ENCODE results near the gene ADAMTS9. TPM values are rescaled to one million over a fixed set of nuclear protein-coding genes. Genes with fewer than 3 reads are reported as not detected.

Gene ADAMTS9
- total RNA-seq, 1 donor from 2014 or later = 19.9 TPM

DNA sequence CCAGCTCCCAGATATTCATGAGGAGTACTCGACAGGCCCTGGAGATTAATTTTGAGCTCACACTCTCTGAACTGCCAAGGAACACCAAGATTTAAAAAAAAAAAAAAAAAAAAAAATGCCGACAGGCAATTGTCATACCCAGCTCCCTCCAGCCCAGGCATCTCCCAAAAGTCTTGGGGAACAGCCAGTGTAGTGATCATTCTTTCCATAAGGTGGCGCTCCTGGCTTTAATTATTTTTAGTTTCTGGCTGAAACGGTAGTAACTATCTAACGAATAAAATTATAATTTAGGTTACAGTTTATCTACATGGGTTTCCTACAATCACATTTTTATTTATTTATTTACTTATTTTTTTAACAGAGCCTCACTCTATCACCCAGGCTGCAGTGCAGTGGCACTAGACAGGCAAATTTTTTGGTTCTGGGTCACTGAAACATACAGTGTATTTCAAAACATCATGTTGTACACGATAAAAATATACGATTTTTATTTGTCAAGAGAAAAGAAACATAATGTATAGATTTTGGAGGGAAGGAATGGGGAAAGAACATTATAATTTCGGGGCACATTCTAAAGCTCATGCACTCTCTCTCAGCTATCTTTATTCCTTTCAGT lies 157.3 kb downstream of the ADAMTS9 start:
- DNase-seq (ENCODE audit: missing footprints) (no peak), ATAC-seq (no peak)
- intact Hi-C loops (cut with DNase I) = loop anchor here (5.0 to 10.0 kb wide), 2 partner anchors 444 to 642 kb away; no protein-coding TSS in a partner anchor

DNA sequence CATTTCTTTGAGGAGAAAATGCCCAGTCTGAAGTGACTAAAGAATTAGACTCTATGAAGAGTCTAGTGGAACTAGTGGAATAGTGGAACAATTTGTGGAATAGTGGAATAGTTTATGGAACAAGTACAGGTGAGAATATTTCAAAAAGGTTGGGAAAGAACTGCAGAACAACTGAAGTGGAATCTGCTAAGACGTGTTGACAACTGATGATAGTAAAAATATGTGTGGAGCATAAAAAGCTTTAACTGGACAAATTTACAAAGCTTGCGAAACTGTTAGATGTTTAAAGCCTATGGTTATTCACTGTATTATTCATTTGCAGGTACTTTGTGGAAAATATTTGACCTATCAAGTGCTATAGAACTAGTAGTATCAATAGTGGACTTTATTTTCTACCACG lies 164.5 kb downstream of the ADAMTS9 start:
- no peak for DNase-seq (ENCODE audit: missing footprints)
- no peak for ATAC-seq
- intact Hi-C loops (cut with DNase I) = no loop called here

DNA sequence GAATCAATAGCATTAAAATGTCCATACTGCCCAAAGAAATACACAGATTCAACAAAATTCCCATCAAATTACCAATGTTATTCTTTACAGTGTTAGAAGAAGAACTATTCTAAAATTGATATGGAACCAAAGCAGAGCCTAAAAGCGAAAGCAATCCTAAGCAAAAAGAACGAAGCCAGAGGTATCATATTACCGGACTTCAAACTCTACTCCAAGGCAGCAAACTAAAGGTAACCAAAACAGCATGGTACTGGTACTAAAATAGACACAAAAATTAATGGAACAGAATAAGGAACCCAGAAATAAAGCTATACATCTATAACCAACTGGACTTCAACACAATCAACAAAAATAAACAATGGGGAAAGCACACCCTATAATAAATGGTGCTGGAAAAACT lies 167.5 kb downstream of the ADAMTS9 start:
- ATAC-seq = no peak
- intact Hi-C loops (cut with DNase I) = no loop called here
- DNase-seq (ENCODE audit: missing footprints) = no peak

DNA sequence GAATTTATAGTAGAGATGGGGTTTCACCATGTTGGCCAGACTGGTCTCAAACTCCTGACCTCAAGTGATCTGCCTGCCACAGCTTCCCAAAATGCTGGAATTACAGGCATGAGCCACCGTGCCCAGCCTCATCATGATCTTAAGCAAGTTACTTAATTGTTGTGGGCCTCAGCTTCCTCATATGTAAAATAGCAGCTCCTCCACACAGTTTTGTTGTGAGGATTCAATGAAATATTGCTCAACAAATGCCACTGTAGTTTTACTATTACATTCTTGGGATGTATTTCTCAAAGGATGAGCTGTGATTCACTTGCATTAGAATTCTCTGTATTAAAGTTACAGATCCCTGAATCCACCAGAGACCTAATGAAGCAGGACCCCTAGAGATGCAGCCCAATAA lies 168.8 kb downstream of the ADAMTS9 start:
- DNase-seq (ENCODE audit: missing footprints) (no peak), ATAC-seq (no peak)
- intact Hi-C loops (cut with DNase I) = no loop called here

GRCh38 chr3:64518496-64518895 lies 169.3 kb downstream of the ADAMTS9 start:
- intact Hi-C loops (cut with DNase I) = no loop called here
- ATAC-seq (no peak), DNase-seq (ENCODE audit: missing footprints) (no peak)

- DNase-seq (ENCODE audit: missing footprints) = no peak
- no peak for ATAC-seq
- intact Hi-C loops (cut with DNase I) = no loop called here
Measured at GRCh38 chr3:64514889-64515288, 172.9 kb downstream of the ADAMTS9 start.

GRCh38 chr3:64509206-64509605 lies 178.6 kb downstream of the ADAMTS9 start:
- DNase-seq (ENCODE audit: missing footprints) (no peak), ATAC-seq (no peak)
- intact Hi-C loops (cut with DNase I) = no loop called here

DNA sequence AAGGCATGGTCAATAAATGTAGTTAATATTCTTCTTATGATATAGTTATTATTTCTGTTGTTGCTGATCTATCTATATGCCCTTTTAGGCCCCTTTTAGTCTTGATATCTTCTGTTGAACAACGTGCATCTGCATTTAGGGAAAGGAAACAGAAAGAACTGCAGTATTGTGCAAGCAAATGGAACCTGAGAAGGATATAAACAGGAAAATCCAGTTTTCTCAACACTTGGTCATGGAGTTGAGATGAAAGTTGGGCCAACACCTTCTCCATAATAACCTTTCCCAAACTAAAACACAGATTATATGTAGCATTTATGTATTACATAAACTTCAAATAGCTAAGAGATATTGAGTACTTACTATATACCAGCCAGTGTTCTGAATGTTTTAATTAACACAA lies 179.7 kb downstream of the ADAMTS9 start:
- ATAC-seq (no peak), DNase-seq (ENCODE audit: missing footprints) (no peak)
- intact Hi-C loops (cut with DNase I) = no loop called here

GRCh38 chr3:64506255-64506654 lies 181.5 kb downstream of the ADAMTS9 start:
- DNase-seq (ENCODE audit: missing footprints) (no peak), ATAC-seq (no peak)
- intact Hi-C loops (cut with DNase I) = no loop called here

- ATAC-seq (no peak), DNase-seq (ENCODE audit: missing footprints) (no peak)
- intact Hi-C loops (cut with DNase I) = no loop called here
Measured at GRCh38 chr3:64505419-64505818, 182.4 kb downstream of the ADAMTS9 start.

DNA sequence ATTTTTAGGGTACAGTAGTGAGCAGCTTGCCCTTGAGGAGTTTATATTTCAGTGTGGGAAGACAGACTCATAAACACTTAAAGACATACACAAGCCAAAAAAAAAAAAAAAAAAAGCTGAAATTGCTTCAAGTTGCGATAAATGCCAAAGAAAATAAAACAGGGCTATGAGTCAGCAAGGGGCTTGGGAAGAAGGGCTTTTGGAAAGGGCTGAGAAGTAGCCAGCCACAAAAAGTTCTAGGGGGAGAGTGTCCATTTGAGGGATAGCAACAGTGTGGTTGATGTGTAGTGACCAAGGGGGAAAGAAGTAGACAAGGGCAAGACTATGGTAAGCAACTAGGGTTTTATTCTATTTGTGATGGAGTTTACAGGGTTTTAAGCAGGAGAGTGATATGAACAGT lies 185.5 kb downstream of the ADAMTS9 start:
- ATAC-seq (no peak), DNase-seq (ENCODE audit: missing footprints) (no peak)
- intact Hi-C loops (cut with DNase I) = no loop called here

DNA sequence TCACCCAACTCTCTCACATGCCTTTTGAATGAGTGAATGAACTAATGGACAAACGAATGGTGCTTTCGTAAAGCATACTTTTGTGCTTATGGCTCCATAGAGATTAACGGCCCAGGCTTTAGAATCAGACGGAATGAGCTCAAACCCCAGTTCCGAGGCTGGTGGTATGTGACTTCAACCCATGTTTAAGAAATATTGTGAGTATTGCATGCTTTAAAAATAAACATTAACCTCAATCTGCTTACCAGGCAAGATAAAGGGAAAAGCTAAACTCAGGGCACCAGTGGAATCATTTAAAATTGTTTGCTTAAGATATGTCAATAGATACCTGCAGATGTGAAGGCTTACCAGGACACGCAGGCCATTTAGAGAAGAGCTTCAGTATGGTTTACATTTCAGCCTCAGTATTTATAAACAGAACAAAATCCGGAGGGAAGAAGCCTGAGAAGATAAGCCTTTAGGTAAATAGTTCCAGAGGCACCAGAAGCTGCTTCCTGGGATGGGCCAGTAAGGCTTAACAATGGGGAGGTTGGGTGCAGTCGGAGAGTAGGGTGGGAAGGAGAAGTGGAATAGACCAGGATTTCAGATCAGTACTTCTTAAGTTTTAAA lies 186.4 kb downstream of the ADAMTS9 start:
- DNase-seq (ENCODE audit: missing footprints) (no peak), ATAC-seq (no peak)
- intact Hi-C loops (cut with DNase I) = no loop called here

DNA sequence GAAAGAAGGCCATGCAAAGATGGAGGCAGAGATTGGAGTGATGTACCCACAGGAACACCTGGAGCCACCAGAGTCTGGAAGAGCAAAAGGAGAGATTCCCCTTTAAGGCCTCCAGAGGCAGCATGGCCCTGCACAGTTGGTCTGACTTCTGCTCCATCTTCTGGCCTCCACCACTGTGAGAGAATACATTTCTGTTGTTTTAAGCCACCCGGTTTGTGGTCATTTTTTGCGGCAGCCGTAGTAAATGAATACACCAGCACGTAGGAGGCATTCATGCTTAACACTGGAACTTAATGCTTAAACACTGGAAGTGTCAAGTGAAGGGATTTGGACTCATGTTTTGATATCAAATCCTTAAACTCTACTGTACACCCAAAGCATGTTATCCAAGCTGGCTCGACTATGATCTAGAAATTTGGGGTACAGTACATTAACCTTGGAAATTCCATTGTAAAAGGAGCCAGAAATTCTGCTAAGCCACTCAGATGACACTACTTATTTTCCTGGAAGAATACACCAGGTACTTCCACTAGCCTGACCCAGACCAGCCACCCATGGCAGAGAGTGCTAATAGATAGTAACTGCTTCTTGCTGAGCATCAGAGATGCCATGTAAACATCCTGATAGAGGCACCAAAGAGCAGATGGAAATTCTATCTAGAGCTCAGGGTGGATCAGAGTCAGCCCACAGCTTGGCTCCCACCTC lies 190.9 kb downstream of the ADAMTS9 start:
- intact Hi-C loops (cut with DNase I) = no loop called here
- ATAC-seq = no peak
- no peak for DNase-seq (ENCODE audit: missing footprints)

DNA sequence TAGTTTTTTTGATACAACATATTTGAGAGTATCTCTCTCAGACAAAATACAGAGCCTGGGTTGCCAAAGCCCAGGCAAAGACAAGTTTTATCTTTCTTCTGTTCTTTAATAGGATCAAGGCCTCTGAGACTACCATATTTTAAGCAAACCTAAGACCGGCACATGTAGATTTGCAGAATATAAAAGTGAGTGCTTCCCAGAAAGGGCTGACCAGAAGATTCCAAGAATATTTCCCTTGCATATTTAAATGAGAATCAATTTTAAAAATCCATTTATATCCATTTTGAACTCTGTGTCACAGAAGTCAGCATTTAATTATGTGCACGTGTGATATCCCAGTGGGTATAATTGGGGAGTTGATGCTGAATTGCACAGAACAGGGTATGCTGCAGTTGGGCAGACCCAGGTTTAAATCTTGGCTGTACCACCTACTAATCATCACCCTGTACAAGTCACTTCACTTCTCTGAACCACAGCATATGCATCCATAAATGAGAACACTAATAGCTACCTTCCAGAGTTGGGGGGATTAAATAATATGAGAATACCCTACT lies 191.9 kb downstream of the ADAMTS9 start:
- DNase-seq (ENCODE audit: missing footprints) (no peak), ATAC-seq (no peak)
- intact Hi-C loops (cut with DNase I) = no loop called here

DNA sequence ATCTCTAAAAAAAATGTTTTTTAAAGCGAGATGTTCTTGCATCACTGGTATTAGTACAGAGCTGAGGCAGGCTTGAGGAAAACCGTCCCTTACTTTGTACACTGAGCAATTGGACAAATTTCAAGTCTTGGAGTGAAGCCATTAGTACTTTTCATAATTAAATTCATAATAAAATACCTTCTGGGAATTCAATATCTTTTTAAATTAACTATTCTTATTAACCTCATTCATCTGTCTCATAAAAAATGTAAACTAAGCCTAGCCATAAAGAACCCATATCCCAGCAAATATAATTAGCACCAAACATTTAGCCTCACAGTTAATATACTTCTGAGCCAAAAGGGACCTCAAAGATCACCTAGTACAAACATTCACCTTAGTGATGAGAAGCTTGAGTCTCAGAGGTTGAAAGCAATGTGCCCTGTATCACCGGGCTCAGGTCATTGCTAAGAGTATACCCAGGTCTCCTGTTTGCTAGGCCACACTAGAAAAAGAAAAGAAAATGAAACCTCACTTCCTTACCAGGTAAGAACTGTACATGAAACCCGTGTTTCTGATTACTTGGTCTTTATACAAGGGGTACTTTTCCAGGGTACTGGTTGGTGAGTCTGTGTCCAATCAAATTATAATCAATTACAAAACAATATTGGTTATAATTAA lies 192.5 kb downstream of the ADAMTS9 start:
- intact Hi-C loops (cut with DNase I) = no loop called here
- DNase-seq (ENCODE audit: missing footprints) = no peak
- ATAC-seq = no peak

GRCh38 chr3:64494526-64494925 lies 193.3 kb downstream of the ADAMTS9 start:
- no peak for DNase-seq (ENCODE audit: missing footprints)
- no peak for ATAC-seq
- intact Hi-C loops (cut with DNase I) = no loop called here

DNA sequence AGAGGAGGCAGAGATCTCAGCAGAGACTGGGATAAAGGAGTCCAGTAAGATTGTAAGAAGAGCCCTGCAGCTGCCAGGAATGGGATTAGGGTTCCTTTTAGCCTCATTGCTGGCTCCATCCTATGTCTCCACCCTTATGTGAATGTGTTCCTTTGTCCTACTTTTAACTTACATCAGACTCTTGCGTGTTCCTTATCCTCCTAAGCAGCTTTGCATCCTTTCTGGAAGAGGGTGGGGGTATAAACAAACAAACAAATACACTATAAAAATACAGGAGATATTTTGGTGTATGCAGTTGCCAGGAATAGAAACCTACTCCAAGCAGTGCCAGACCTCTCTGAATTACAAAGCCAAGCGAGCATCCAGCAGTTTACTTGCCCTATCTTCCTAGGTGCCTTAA lies 194.7 kb downstream of the ADAMTS9 start:
- DNase-seq (ENCODE audit: missing footprints) (no peak), ATAC-seq (no peak)
- intact Hi-C loops (cut with DNase I) = no loop called here

DNA sequence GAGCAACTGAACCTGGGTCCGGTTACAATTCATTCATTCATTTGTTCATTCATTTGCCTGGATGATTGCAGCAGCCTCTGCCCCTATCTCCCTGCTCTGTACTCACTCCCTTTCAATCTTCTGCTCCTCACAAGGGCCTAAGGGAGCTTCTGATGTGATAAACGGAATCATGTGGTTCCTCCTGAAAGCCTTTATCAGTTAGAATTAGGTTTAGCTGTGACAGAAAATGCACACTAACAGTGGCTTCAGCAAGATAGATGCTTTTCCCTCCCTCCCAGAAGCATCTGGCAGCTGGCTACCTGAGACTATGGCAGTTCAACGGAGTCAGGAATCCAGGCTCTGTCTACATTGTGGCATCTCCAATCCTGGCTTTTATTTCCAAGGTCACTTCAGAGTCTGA lies 196.0 kb downstream of the ADAMTS9 start:
- no peak for DNase-seq (ENCODE audit: missing footprints)
- intact Hi-C loops (cut with DNase I) = no loop called here
- ATAC-seq = no peak

DNA sequence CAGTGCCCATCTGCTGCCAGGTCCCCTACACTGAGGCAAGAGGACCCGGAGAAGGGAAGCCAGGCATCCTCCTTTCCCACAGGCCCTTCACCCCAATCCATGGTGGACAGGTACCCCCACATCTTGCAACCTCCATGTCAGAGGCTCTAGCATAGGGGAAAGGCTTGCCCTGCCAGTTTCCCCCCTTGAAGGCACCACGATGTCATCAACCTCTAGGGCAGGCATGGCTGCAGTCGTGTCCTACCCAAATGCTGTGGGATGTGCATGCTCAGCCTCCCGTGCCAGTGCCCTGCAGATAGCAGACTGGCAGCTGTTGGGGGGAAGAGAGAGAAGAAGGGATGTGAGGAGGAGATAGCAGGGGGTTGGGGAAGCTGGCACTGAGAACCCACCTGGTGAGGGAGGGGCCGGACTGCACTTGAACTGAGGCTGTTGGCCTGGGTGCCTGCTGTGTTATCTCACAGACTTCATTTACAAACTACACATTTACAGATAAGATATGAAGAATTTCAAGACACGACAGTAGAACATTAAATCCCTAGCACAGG lies 197.5 kb downstream of the ADAMTS9 start:
- no peak for ATAC-seq
- intact Hi-C loops (cut with DNase I) = no loop called here
- DNase-seq (ENCODE audit: missing footprints) = no peak

All from Right ventricle myocardium inferior (tissue), 1 donor.